HG03196 (cell line): Measurements from ENCODE around the gene STK32C.

Source experiments
- ATAC-seq: cut with Tn5 transposase; IDR thresholded peaks from one replicate; pipeline ENCODE4 v1.9.1; 2021; ENCODE audit not compliant: unreplicated experiment

Gene STK32C

DNA sequence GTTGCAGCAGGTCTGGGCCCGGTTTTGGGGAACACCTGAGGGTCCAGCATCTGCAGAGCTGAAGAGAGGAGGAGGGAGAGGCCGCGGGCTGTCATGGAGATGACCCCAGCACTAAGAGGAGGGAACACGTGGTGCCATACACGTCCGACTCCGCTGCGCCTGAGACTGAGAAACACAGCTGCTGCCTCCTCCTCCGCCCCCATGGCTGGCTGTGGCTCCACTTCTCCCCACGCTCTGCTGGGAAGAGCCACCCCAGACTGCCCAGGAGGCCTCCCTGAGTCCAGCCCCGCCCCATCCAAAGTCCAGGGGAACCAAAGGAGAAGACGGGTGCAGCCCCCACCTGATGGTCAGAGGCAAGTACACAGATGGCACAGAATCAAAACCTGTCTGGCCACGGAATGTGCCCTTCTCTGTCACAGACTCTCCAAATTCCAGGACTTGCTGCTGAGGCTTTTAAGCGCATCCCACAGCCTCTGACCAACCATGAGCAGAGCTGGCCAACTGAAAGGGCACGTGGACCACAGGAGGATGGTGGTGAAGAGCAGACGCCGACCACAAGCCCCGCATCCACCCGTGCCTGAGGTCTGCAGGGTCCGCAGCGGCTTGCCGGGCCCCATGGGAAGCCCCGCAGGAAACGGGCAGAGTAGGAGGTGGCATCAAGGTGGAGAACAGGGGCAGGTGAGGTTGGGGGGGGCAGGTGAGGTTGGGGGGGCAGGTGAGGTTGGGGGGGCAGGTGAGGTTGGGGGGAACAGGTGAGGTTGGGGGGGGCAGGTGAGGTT, 24.0 kb downstream of the STK32C start:
- no peak for ATAC-seq

DNA sequence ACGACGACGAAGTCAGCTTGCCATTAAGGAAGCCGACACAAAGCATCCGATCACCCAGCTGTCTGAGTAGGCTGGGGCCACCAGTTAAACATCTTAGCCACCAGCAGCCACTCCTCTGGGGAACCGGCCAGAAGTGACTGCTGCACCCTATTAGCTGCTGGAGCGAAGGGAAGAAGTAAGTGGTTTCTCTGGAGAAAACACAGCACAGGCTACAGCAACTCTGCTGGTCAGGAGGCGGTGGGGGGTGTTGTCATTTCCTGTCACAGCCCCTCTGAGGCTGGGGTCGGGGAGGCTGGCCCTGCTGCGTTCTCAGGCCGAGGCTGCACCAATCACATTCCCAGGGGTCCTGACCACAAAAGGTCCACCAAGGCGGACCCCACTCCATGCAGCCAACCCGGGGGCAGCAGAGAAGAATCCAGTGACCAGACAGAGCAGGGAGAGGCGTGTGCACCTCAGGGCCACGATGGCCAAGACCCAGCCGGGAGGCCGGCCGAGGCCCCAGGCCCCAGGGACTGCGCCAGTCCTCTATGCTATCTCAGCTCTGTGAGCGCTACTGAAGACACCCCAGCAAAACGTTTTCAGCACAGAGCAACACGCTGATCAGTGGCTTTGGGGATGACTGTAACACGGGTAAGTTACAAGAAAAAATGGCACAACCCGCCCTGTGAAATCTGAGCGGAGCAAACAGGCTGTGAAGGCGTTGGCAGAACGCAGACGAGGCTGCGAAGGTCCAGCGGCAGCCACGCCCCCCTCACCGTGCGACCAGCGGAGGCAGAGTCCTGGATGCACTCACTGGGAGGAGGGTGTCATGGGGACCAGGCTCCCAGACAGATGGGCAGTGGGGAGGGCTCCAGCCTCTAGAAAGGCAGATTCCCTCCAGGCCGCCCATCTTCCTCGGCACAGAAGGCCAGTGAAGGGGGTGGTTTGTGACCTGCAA, 24.8 kb downstream of the STK32C start:
- no peak for ATAC-seq

DNA sequence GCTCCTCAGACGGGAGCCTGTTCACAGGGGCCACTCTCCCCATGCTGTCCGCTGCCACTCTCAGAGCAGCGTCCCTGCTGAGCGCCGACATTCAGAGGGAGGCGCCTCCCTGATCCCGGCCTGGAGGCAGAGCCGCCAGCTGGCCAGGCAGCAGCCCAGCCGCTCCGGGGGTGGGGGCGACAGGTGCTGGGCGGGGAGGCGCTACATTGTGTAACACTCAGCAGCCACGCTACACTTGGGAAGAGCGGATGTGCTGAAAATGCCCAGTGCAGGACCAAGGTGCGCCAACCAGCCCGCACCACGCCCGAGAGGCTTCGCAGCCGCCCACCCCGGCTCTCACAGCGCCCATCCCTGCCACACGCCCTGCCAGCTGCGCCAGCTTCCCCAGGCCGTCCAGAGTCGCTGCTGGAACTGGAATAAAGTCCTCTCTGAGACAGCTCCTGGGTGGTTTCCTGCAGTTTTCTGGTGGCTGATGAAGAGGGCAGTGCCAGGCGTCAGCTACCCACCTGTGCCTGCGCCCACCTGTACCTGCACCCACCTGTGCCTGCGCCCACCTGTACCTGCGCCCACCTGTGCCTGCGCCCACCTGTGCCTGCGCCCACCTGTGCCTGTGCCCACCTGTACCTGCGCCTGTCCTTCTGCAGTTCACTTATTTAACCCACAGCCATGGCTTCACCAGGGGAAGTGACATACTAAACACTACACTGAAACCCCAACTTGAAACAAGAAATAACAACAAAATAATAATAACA, 25.7 kb downstream of the STK32C start:
- ATAC-seq, result no peak

DNA sequence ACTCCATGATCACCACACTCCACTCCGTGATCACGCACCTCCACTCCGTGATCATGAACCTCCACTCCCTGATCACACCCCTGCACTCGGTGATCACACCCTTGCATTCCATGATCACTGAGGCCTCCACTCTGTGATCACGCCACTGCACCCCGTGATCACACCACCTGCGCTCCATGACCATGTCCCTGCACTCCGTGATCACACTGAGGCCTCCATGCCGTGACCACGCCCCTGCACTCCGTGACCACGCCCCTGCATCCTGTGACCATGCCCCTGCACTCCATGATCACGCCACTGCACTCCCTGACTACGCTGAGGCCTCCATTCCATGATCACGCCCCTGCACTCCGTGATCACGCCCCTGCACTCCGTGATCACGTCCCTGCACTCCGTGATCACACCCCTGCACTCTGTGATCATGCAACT, 27.1 kb downstream of the STK32C start:
- no peak for ATAC-seq

DNA sequence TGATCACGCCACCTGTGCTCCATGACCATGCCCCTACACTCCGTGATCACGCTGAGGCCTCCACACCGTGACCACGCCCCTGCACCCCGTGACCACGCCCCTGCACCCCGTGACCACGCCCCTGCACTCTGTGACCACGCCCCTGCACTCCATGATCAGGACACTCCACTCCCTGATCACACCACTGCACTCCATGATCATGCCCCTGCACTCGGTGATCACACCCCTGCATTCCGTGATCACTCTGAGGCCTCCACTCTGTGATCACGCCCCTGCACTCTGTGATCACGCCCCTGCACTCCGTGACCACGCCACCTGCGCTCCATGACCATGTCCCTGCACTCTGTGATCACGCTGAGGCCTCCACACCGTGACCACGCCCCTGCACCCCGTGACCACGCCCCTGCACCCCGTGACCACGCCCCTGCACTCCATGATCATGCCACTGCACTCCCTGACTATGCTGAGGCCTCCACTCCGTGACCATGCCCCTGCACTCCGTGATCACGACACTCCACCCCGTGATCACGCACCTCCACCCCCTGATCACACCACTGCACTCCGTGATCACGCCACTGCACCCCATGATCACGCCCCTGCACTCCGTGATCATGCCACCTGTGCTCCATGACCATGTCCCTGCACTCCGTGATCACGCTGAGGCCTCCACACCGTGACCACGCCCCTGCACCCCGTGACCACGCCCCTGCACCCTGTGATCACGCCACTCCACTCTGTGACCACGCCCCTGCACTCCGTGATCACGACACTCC, 27.7 kb downstream of the STK32C start:
- ATAC-seq, result no peak

DNA sequence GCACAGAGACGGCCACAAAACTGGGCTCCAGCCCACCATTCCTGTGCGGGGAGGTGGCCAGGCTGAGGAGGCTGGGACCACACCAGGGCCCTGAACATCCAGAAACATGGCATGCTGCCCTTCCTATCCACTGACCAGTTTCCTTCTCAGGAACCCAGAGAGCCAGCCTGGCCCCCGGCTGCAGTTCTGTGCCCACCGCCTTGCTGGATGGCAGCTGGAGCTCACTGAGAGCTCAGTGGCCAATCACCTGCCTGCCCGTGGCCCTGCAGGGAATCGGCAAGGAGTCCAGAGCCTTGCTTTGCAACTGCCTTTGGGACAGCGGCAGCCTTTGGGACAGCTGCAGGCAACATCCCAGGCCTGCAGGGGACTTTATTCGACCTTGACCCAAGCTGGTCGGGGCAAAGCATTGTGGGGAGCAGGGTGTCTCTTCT, 30.4 kb downstream of the STK32C start:
- no peak for ATAC-seq

DNA sequence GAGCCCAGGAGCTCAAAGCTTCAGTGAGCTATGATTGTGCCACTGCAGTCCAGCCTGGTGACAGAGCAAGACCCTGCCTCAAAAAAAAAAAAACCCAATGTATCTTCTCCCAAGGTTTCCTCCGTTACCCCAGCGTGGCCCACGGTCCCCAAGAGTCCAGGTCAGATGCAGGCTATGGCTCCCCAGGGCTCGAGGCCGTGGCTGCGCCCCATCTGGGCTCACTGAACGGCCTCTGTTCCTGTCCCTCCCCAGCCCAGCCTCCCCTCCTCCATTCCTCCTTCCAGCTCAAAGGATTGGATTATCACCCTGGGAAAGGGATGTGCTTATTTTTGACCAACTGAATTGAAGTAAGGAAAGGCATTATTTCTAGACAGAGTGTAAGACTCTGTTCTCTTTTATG, 31.0 kb downstream of the STK32C start:
- no peak for ATAC-seq

DNA sequence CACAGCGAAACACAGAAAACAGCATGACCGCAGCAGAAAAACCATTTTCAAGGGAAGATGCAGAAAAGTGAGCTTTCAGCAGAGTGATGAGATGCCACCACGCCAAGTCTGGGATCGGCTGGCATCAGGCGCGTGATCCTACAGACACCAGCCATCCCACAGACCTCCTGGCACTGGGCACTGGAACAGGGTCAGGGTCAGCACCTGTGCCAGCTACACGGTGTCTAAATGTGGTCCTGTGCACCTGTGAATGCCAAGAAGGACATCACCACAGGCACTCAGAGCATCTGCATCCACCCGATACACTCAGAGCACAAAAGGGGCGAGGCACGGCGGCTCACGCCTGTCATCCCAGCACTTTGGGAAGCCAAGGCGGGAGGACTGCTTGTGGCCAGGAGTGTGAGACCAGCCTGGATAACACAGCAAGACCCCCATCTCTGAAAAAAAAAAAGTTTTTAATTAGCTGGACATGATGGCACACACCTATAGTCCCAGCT, 31.5 kb downstream of the STK32C start:
- no peak for ATAC-seq

DNA sequence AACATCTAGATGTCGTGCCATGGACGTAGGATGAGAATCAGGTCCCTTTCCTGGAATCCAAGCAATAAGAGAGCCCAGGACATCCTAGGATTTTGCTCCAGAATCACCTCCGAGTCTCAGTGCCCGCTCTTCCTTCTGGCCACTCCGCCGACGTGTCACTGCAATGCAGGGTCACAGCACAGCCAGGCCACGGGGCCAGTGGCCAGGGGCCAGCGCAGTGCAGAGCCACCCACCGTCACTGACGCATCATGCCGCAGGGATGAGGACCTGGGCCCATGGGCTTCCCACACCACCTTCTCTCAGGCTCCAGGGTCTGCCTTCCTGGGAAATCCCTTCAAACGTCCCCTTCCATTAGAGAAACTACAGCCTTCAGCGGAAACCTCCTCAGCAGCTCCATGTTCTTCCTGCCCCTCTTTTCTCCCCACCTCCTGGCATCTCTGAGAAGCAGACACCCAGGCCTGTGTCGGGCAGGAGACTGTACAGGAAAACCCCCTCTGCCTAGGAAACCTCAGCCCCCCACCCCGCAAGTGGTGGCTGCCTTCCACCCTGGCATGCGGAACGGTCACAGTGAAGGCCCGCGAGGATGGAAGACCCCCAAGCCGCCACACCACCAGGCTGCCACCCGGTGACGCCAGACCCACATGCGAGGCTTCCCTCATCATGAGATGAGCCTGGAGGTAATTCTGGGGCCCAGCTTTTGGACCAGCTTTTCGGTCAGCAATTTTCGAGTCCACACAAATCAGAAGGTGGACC, 32.1 kb downstream of the STK32C start:
- ATAC-seq, result no peak

DNA sequence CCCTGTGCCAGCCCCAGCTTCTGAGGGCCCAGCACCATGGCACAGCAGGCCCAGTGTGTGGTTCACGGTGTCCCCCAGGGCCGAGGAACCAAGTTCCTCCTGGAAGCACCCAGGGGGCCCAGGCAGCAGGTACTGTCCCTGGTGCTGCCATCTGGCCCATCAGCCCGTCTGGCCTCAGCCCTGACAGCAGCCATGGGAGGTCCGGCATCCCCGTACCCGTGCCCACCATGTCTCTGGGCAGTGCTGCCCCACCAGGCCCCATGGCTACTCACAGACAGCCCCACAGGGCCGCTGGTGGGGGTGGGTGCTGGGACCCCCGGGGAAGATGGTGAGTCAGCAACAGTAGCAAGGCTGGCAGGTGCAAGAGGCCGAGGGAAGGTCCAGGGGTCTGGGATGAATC, 32.8 kb downstream of the STK32C start:
- no peak for ATAC-seq

DNA sequence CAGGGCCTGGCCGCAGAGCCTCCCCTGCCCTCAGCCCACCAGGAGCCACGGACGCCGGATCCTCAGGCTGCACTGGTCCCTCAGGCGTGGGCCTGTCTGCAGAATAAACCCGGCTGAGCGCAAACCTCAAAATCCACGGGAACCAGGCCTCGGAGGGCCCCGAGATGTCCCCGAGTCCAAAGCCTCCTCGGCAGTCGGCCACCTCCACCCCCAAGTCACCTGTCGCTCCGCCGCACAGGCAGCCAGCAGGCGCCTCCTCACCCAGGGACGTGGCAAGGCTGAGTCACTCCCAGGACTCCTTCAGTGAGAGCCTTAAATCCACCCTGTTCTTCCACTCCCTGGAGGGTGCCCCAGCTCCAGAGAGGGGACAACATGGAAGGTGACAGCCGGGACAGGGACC, 33.2 kb downstream of the STK32C start:
- ATAC-seq, result no peak

DNA sequence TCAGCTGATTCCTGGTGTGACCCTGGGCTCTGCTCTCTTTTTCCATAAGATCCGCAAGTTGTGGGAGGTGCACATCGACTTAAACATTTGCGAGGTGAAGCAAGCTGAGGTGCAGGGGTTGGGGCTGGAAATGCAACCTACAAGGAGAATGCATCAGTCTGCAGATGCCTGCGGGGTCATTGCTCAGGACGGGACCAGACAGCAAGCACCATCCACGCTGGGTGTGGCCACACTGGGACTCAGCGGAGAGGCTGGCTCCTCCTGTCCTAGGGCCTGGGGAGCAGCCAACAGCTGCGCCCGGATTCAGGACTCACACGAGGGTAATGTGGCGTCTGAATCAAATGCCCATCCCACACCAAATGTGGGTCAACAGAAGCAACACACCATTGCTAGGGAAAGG, 33.8 kb downstream of the STK32C start:
- no peak for ATAC-seq

DNA sequence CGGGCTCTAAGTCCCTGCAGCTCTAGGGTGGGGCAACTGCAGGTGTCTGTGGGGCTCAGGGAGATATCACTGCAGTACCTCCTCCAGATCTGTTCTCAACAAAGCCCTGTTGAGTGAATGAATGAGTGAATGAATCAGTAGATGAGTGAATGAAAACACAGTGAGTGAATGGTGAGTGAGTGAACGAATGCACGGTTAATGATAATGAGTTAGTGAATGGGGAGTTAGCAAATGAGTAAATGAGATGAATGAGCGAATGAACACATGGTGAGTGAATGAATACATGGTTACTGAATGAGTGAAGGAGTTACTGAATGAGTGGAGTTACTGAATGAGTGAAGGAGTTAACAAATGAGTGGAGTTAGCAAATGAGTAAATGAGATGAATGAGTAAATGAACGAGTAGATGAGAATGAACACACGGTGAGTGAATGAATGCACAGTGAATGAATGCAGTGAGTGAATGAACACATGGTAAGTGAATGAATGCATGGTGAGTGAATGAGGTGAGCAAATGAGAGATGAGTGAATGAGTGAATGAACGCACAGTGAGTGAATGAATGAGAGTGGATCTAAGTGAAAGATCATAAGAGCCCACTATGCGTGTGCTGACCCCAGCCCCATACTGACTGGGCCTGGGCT, 34.3 kb downstream of the STK32C start:
- no peak for ATAC-seq

DNA sequence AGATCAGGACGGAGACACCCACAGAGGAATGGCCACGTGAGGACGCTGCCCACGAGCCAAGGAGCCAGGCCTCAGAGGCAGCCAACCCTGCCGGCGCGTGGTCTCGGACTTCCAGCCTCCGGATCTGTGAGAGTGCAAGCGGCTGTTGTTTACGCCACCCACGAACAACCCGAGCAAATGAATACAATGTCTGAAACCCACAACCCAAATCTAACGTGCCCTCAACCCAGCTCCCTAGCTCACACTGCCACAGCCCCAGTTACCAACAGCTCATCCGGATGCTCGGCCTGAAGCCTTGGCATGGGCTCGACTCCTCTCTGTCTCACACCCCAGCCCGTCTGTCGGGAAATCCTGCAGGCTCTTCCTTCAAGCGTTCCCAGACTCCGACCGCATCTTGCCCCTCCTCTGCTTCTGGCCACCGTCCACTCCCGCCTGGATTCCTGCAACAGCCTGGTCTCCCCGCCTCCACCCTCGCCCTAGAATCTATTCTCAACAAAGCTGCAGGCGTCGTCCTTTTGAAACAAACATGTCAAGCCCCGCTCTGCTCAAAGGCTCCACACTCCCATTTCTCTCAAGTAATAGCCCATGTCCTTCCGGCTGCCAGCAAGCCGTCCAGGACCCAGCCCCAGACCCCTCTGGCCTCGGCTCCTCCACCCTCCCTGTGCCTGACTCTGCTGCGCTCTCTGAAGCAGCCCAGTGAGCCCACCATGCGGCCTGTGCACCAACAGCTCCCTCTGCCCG, 35.3 kb downstream of the STK32C start:
- no peak for ATAC-seq

DNA sequence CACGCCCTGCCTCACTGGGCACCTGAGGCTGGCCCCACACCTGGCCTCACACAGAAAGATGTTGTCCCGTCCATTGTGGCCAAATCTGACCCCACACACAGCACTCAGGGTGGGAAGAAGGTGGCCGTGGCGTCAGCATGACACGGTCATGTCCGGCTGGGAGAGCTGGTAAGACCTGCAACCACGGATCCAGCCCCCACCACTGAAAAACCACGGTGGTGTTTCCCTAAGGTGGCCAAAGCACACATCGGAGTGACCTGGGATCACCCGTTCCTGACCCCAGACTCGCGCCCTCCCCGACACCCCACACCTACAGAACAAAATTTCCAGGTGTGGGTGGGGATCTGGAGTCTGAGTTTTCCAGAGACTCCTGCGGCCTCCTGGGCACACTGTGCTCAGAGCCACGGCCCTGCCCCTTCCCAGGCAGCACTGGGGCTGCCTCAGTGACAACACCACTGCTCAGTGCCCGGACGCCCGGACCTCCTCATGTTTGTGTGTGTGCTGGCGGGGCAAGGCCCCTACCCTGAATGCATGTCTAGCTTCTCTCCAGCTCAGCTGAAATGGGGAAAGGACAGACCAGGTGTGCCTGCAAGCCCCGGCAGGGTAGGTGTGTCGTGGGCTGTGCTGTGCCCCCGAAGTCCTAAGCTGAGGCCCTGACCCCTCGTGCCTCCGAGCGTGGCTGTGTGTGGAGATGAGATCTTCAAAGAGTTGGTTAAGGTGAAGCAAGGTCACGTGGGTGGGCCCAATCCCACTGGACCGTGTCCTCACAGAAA, 36.1 kb downstream of the STK32C start:
- no peak for ATAC-seq

DNA sequence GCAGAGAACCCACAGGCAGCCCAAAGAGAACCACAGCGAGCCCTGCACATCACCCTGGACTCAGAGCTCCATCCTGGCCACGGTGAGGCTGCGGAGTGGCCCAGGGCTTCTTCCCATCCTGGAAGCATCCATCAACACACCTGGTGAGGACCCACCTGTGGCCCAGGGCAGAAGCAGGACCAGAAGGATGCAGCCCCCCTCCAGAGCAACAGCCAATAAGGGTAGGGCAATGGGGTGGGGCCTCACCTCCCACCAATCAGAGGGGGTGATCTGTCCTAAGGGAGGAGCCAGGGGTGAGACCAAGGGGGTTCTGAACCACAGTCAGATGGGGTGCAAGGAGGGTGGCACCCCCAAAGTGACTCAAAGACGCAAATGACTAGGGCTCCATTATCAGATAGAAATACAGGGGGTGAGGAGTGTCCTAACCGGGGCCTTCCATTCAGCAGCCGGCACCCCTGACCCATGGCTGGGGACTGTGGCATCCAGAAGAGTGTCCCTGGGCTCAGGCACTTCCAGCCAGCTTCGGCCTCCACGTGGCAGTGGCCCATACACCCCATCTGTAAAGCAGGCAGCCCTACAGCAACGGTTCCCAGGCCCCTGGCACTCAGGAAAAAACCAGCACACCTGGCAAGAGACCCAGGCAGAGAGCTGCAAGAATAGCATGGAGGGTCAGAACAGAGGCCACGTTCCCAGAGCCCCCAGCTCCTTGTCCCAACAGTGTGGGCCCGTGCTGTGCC, 36.9 kb downstream of the STK32C start:
- ATAC-seq, result no peak

DNA sequence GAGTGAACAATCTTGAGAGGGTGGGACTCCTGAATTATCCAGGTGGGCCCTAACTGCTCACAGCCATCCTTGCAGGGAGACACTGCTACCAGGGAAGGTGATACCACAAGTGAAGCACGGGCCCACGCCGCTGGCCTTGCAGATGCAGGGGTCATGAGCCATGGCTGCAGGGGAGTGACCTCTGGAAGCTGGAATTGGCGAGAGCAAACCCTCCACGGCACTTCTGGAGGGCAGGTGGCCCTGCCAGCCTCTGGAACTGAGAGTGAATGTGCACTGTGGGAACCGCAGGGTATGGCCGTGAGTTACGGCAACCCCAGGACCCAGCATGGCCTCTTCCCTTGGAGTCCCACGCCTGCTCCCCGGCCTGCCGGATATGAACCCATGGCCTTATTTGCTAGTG, 37.5 kb downstream of the STK32C start:
- no peak for ATAC-seq
